ENCODE data around the gene SPOP. TPM values are rescaled to one million over a fixed set of nuclear protein-coding genes. Genes with fewer than 3 reads are reported as not detected.

The SPOP gene
- total RNA-seq, 1 donor from 2014 or later = 63.9 TPM

DNA sequence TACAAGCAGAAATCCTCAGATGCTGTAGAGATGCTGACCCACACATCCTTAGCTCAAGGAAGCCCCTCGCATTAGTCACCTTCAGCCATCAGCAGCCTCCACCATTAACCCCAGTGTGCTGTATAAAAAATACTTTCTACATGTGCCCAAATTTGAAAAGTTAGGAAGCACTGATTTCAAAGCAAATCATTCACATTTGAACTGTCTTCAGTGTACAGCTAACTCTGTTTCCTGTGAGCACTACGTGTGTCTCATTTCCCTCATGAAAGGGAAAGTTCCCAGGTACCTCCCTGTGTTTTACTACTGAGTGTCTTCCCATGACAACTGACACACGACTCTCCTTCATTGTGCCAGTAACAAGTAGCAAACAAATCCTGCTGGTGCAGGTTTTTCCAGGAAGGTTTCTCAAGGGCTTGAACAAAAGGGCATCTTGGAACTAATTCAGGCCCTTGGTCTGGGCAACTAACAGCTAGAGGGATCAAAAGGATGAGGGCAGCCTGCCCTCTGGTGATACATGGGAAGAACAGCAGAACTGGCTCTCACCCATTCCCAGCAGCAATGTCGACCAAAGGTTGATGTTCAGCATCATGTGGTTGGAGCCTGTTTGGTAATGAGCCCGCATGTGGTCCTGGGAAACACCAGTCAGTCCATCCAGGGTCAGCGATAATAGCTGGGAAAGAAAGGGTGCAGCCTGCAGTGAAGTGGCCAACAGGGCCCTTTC, 25.8 kb upstream of the SPOP start:
- Mint-ChIP-seq H3K4me3 (ENCODE audit: unreplicated experiment) (no peak overlapping the region), H3K36me3 (ENCODE audit: unreplicated experiment) (peaks cover 32% of the 10 kb centered on the region), H3K27me3 (ENCODE audit: unreplicated experiment) (no peaks in the 10 kb centered on the region), H3K4me1 (ENCODE audit: unreplicated experiment) (peaks cover 13% of the 10 kb centered on the region), H3K9me3 (ENCODE audit: unreplicated experiment) (no peaks in the 10 kb centered on the region), H3K27ac (ENCODE audit: unreplicated experiment) (no peak overlapping the region)
- TF ChIP-seq, protein P1, sequence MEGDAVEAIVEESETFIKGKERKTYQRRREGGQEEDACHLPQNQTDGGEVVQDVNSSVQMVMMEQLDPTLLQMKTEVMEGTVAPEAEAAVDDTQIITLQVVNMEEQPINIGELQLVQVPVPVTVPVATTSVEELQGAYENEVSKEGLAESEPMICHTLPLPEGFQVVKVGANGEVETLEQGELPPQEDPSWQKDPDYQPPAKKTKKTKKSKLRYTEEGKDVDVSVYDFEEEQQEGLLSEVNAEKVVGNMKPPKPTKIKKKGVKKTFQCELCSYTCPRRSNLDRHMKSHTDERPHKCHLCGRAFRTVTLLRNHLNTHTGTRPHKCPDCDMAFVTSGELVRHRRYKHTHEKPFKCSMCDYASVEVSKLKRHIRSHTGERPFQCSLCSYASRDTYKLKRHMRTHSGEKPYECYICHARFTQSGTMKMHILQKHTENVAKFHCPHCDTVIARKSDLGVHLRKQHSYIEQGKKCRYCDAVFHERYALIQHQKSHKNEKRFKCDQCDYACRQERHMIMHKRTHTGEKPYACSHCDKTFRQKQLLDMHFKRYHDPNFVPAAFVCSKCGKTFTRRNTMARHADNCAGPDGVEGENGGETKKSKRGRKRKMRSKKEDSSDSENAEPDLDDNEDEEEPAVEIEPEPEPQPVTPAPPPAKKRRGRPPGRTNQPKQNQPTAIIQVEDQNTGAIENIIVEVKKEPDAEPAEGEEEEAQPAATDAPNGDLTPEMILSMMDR (IDR thresholded peaks at IDR 0.05) = peak; percentile 47
- no peak for DNase-seq (ENCODE audit: extremely low spot score, unreplicated experiment)

GRCh38 chr17:49700960-49701359, 23.1 kb upstream of the SPOP start:
- Mint-ChIP-seq H3K36me3 (ENCODE audit: unreplicated experiment) (peaks cover 32% of the 10 kb centered on the region), H3K27ac (ENCODE audit: unreplicated experiment) (no peak overlapping the region), H3K27me3 (ENCODE audit: unreplicated experiment) (no peaks in the 10 kb centered on the region), H3K4me3 (ENCODE audit: unreplicated experiment) (no peak overlapping the region), H3K9me3 (ENCODE audit: unreplicated experiment) (no peaks in the 10 kb centered on the region), H3K4me1 (ENCODE audit: unreplicated experiment) (peaks cover under 1% of the 10 kb centered on the region)
- TF ChIP-seq, protein P1 (IDR thresholded peaks at IDR 0.05) = no peak
- DNase-seq (ENCODE audit: extremely low spot score, unreplicated experiment) = no peak

GRCh38 chr17:49699966-49700575, 22.2 kb upstream of the SPOP start:
- DNase-seq (ENCODE audit: extremely low spot score, unreplicated experiment) = no peak
- H3K27ac Mint-ChIP-seq (ENCODE audit: unreplicated experiment) = no peak overlapping the region
- H3K4me3 Mint-ChIP-seq (ENCODE audit: unreplicated experiment) = no peak overlapping the region
- no peaks in the 10 kb centered on the region for H3K4me1 Mint-ChIP-seq (ENCODE audit: unreplicated experiment)
- no peaks in the 10 kb centered on the region for H3K27me3 Mint-ChIP-seq (ENCODE audit: unreplicated experiment)
- peaks cover 28% of the 10 kb centered on the region for H3K36me3 Mint-ChIP-seq (ENCODE audit: unreplicated experiment)
- TF ChIP-seq, protein P1 (IDR thresholded peaks at IDR 0.05) = no peak
- no peaks in the 10 kb centered on the region for H3K9me3 Mint-ChIP-seq (ENCODE audit: unreplicated experiment)

DNA sequence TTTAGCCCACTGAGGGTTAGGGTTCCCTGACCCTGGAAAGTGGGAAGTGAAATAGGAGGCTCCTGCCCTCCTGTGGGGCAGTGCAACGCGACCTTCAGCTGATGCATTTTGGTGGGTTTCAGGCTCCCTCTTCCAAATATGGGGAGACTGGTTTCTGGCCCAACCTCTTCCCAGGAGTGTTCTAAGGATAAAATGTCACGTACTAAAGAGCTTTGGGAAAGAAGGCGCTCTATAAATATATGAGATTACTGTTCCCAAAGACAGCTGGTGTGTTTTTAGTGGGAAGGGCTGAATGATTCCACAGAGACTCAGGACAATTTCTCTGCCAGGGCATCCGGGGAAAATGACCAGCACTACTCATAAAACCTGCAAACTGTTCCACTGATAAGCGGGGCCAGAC, 20.1 kb upstream of the SPOP start:
- Mint-ChIP-seq H3K4me3 (ENCODE audit: unreplicated experiment) (no peak overlapping the region), H3K27ac (ENCODE audit: unreplicated experiment) (no peak overlapping the region), H3K27me3 (ENCODE audit: unreplicated experiment) (no peaks in the 10 kb centered on the region), H3K9me3 (ENCODE audit: unreplicated experiment) (no peaks in the 10 kb centered on the region), H3K4me1 (ENCODE audit: unreplicated experiment) (no peaks in the 10 kb centered on the region), H3K36me3 (ENCODE audit: unreplicated experiment) (peaks cover 22% of the 10 kb centered on the region)
- TF ChIP-seq, protein P1 (IDR thresholded peaks at IDR 0.05) = no peak
- no peak for DNase-seq (ENCODE audit: extremely low spot score, unreplicated experiment)

- Mint-ChIP-seq H3K4me1 (ENCODE audit: unreplicated experiment) (no peaks in the 10 kb centered on the region), H3K36me3 (ENCODE audit: unreplicated experiment) (peaks cover 16% of the 10 kb centered on the region), H3K27me3 (ENCODE audit: unreplicated experiment) (no peaks in the 10 kb centered on the region), H3K4me3 (ENCODE audit: unreplicated experiment) (no peak overlapping the region), H3K27ac (ENCODE audit: unreplicated experiment) (no peak overlapping the region), H3K9me3 (ENCODE audit: unreplicated experiment) (no peaks in the 10 kb centered on the region)
- TF ChIP-seq, protein P1 (IDR thresholded peaks at IDR 0.05) = no peak
- DNase-seq (ENCODE audit: extremely low spot score, unreplicated experiment) = no peak
Measured at GRCh38 chr17:49696233-49696761, 18.4 kb upstream of the SPOP start.

Data from osteocyte (in vitro differentiated cells).